ENCODE data around the gene CROCC2. TPM values are rescaled to one million over a fixed set of nuclear protein-coding genes. Genes with fewer than 3 reads are reported as not detected.

CROCC2 gene
- total and polyA plus RNA-seq, 2 of the 13 experiments (the other 11 are each of a cell fraction or from before 2014, with no cell fraction given), result not detected

- TF ChIP-seq ZNF629 (CRISPR knock-in tag; conservative IDR thresholded peaks at IDR 0.05) (peak; percentile 63; the same call in 1 of the 2 replicates), SAFB2 (CRISPR knock-in tag; IDR thresholded peaks at IDR 0.05; ENCODE audit: borderline replicate concordance, low read depth) (no peak), ZNF678 (CRISPR knock-in tag; IDR thresholded peaks at IDR 0.05) (no peak), CREB1 (IDR thresholded peaks at IDR 0.05) (no peak), CREB1 (CRISPR knock-in tag; IDR thresholded peaks at IDR 0.05) (no peak), TMF1 (CRISPR knock-in tag; IDR thresholded peaks at IDR 0.05; ENCODE audit: low read depth) (no peak)
These were observed 9.6 kb downstream of the CROCC2 start (continued) for GRCh38 chr2:240915526-240916341.

DNA sequence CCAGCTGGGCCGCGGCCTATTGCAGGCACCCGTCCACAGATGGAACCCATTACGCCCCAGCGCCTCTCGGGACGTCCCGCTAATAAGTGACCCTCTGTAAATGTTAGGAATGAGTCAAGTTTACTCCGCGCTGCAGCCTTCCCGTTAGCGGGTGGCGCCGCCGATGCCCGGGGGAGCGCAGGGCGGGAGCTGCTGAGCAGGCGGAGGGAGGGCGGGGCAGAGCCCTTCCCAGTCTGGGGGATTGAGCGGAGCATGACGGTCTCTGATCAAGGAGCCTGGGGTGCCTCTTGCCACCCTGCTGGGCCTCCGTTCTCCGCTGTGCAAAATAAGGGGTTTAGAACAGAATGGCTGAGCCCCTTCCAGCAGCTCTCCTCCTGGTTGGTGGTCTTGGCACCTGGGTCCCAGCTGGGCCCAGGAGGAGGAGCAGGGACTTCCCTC lies 10.5 kb downstream of the CROCC2 start:
- CTCF ChIA-PET (ENCODE audit: low intra/inter-chr PET ratio, low total read pairs), result no interaction called here

More for the DNA sequence above, 10.5 kb downstream of the CROCC2 start:
- POLR2A ChIA-PET, result no interaction called here
- Histone ChIP-seq H3K27me3 (ENCODE audit: control insufficient read depth in 1 of 2, insufficient read depth in 2 of 2, low read length in 2 of 2) (peaks cover 18 to 77% of the 10 kb centered on the region in 2 experiments; a peak in 4 of 5 replicates), H4K20me1 (ENCODE audit: insufficient read depth, low read length) (no peaks in the 10 kb centered on the region), H3K27ac (ENCODE audit: extremely low read length, insufficient read depth, low read length) (no peak overlapping the region), H3K4me3 (replicated peaks in 1 of 3; ENCODE audit: insufficient read depth in 1 of 3, low read depth in 2 of 3, low read length in 3 of 3) (peak overlapping the region in 1 of 3 experiments; percentile 6; a peak in 1 of 6 replicates), H3K4me2 (ENCODE audit: low read depth, low read length) (peak overlapping the region; percentile 5; the same call in 1 of the 2 replicates), H3K79me2 (ENCODE audit: insufficient read depth, low read length) (no peaks in the 10 kb centered on the region), H3K4me1 (ENCODE audit: insufficient read depth, low read length) (peaks cover 40% of the 10 kb centered on the region), H3K36me3 (replicated peaks in 1 of 2; ENCODE audit: control insufficient read depth in 1 of 2, insufficient read depth in 2 of 2, low read length in 2 of 2) (no peaks in the 10 kb centered on the region), H3K9ac (ENCODE audit: insufficient read depth, low read depth, low read length) (no peak overlapping the region), H3K9me3 (ENCODE audit: low read length) (no peaks in the 10 kb centered on the region), H2AFZ (ENCODE audit: low read length) (no peak overlapping the region)
- WGBS (ENCODE audit: low lambda C conversion rate), result 43% methylated on average over 19 of the region's 24 CpGs
- in situ Hi-C loops (cut with HindIII; ENCODE audit: extremely low pct_ligation_motif_present, low pct_unique_long_range_greater_than_20kb) (loop anchor here (5.0 kb wide), 1 partner anchor 71 kb away; no protein-coding TSS in a partner anchor), intact Hi-C loops (cut with micrococcal nuclease; ENCODE audit: unreplicated experiment) (no loop called here)
- no TSS peak for BruUV-seq (replicated peaks)
- FAIRE-seq (no peak), ATAC-seq (no peak), DNase-seq (ENCODE audit: low spot score) (no peak)
- TF ChIP-seq SAP130 (CRISPR knock-in tag; IDR thresholded peaks at IDR 0.05; ENCODE audit: low read depth) (peak; percentile 14; the same call in 1 of the 2 replicates), SP5 (CRISPR knock-in tag; IDR thresholded peaks at IDR 0.05; ENCODE audit: borderline replicate concordance, low read depth) (peak; percentile 32; the same call in 1 of the 2 replicates), PATZ1 (CRISPR knock-in tag; IDR thresholded peaks at IDR 0.05) (0 out of 2 replicates have a peak, but pooled peaks have one; percentile 13), ZBTB20 (CRISPR knock-in tag; IDR thresholded peaks at IDR 0.05; ENCODE audit: borderline replicate concordance, low read depth) (no peak), ZFP41 (CRISPR knock-in tag; IDR thresholded peaks at IDR 0.05; ENCODE audit: borderline replicate concordance) (no peak), ZSCAN21 (CRISPR knock-in tag; IDR thresholded peaks at IDR 0.05; ENCODE audit: borderline replicate concordance) (0 out of 2 replicates have a peak, but pooled peaks have one; percentile 37), ZNF768 (CRISPR knock-in tag; IDR thresholded peaks at IDR 0.05) (peak; percentile 51; the same call in 1 of the 2 replicates)
- TF ChIP-seq, protein P1, sequence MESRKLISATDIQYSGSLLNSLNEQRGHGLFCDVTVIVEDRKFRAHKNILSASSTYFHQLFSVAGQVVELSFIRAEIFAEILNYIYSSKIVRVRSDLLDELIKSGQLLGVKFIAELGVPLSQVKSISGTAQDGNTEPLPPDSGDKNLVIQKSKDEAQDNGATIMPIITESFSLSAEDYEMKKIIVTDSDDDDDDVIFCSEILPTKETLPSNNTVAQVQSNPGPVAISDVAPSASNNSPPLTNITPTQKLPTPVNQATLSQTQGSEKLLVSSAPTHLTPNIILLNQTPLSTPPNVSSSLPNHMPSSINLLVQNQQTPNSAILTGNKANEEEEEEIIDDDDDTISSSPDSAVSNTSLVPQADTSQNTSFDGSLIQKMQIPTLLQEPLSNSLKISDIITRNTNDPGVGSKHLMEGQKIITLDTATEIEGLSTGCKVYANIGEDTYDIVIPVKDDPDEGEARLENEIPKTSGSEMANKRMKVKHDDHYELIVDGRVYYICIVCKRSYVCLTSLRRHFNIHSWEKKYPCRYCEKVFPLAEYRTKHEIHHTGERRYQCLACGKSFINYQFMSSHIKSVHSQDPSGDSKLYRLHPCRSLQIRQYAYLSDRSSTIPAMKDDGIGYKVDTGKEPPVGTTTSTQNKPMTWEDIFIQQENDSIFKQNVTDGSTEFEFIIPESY (CRISPR knock-in tag; IDR thresholded peaks at IDR 0.05), result peak; percentile 74

Data from HepG2 (cell line).